B cell (primary cell): ENCODE measurements around the gene TRIM2. TPM values are rescaled to one million over a fixed set of nuclear protein-coding genes. Genes with fewer than 3 reads are reported as not detected.

ENCODE experiments used
- ATAC-seq: fragments of 200-7000 bp; cut with Tn5 transposase; one replicate; pipeline ENCODE4 v1.10.0; 2021; ENCODE audit warnings: low read depth, mild to moderate bottlenecking, moderate number of reproducible peaks, moderate library complexity
- CTCF ChIA-PET: fragments of 350-600 bp; sonication (Branson Sonifier 250); formaldehyde crosslinking; loops from one replicate; lab custom pipeline; 2021; ENCODE audit warnings: antibody characterized with exemption, inconsistent platforms; lab: Charles Lee
- POLR2A ChIA-PET: fragments of 350-600 bp; sonication (Branson Sonifier 250); formaldehyde crosslinking; loops from one replicate; lab custom pipeline; 2021; ENCODE audit warnings: antibody characterized with exemption; lab: Charles Lee
- DNase-seq: peaks from one replicate; pipeline ENCODE4 v3.0.0; 2013
- H2AFZ ChIP-seq: 2 replicates; pipeline ENCODE4 v1.6.1; 2012; ENCODE audit warnings: mild to moderate bottlenecking, low read depth, low read length; ENCODE audit not compliant: insufficient read depth, poor library complexity, severe bottlenecking
- H3K27ac ChIP-seq, 2 donors: 1 replicate in 1 of 2; 2 replicates in 1 of 2; pipeline ENCODE4 v1.5.1; 2012 to 2013; ENCODE audit warnings: low read length in 2 of 2, mild to moderate bottlenecking in 2 of 2, moderate library complexity in 1 of 2
- H3K27me3 ChIP-seq, 4 experiments: fragments of 200-600 bp in 1 of 4; sonication (generic) in 1 of 4; replicated peaks in 1 of 4; 1 replicate in 2 of 4; 2 replicates in 2 of 4; pipeline versions ENCODE4 v1.6.1 to v1.7.0; 2013 to 2016; ENCODE audit warnings: low read length in 3 of 4, mild to moderate bottlenecking in 2 of 4, mixed read lengths in 1 of 4, moderate library complexity in 1 of 4; ENCODE audit not compliant: insufficient read depth in 4 of 4, control insufficient read depth in 3 of 4; ENCODE audit errors: control extremely low read depth in 1 of 4
- H3K36me3 ChIP-seq, 2 experiments: replicated peaks in 1 of 2; 1 replicate in 1 of 2; 2 replicates in 1 of 2; pipeline versions ENCODE4 v1.6.1 to v1.7.1; 2013; ENCODE audit warnings: low read length in 1 of 2; ENCODE audit not compliant: insufficient read depth in 2 of 2, control insufficient read depth in 1 of 2; ENCODE audit errors: control extremely low read depth in 1 of 2, extremely low read depth in 1 of 2
- H3K4me1 ChIP-seq, 2 donors: fragments of 200-600 bp in 1 of 2; sonication (generic) in 1 of 2; 1 replicate in 1 of 2; 2 replicates in 1 of 2; pipeline versions ENCODE4 v1.5.1 to v1.6.1; 2013 to 2017; ENCODE audit warnings: low read length in 2 of 2; ENCODE audit not compliant: control insufficient read depth in 2 of 2, insufficient read depth in 2 of 2
- H3K4me2 ChIP-seq: replicated peaks from 2 replicates; pipeline ENCODE3; 2012; ENCODE audit warnings: mild to moderate bottlenecking, low read depth, low read length; ENCODE audit not compliant: poor library complexity, severe bottlenecking
- H3K4me3 ChIP-seq, 5 experiments: fragments of 200-600 bp in 1 of 5; sonication (generic) in 1 of 5; 1 replicate in 3 of 5; 2 replicates in 2 of 5; pipeline versions ENCODE4 v1.5.1 to v1.7.0; 2011 to 2016; ENCODE audit warnings: low read length in 4 of 5, mild to moderate bottlenecking in 4 of 5, low read depth in 2 of 5, control low read depth in 1 of 5, moderate library complexity in 1 of 5; ENCODE audit not compliant: insufficient read depth in 1 of 5; ENCODE audit errors: control extremely low read depth in 1 of 5, extremely low read depth in 1 of 5
- H3K79me2 ChIP-seq: fragments of 200-600 bp; sonication (generic); one replicate; pipeline ENCODE4 v1.6.0; 2016; ENCODE audit warnings: low read length; ENCODE audit not compliant: control insufficient read depth, insufficient read depth
- H3K9ac ChIP-seq: fragments of 200-600 bp; sonication (generic); 2 replicates; pipeline ENCODE4 v1.6.1; 2017; ENCODE audit warnings: mild to moderate bottlenecking, low read length, moderate library complexity
- H3K9me3 ChIP-seq, 3 donors: one replicate each; pipeline versions ENCODE4 v1.6.1 to v1.7.1; 2013; ENCODE audit warnings: low read length in 2 of 3; ENCODE audit not compliant: control insufficient read depth in 2 of 3, insufficient read depth in 1 of 3; ENCODE audit errors: control extremely low read depth in 1 of 3
- H4K20me1 ChIP-seq: 2 replicates; pipeline ENCODE4 v1.6.0; 2012; ENCODE audit warnings: mild to moderate bottlenecking, low read length; ENCODE audit not compliant: insufficient read depth, control insufficient read depth, poor library complexity, severe bottlenecking
- H3K27ac Mint-ChIP-seq: one replicate; pipeline ENCODE4 v1.8.0; 2021; ENCODE audit warnings: mixed read lengths
- H3K27me3 Mint-ChIP-seq: one replicate; pipeline ENCODE4 v1.8.0; 2021; ENCODE audit warnings: mixed read lengths
- H3K4me1 Mint-ChIP-seq: one replicate; pipeline ENCODE4 v1.8.0; 2021; ENCODE audit warnings: mixed read lengths
- H3K4me3 Mint-ChIP-seq: one replicate; pipeline ENCODE4 v1.8.0; 2021; ENCODE audit warnings: mixed read lengths
- H3K9me3 Mint-ChIP-seq: one replicate; pipeline ENCODE4 v1.8.0; 2022; ENCODE audit warnings: mixed read lengths; ENCODE audit not compliant: insufficient read depth
- CTCF ChIP-seq: fragments of 200-600 bp; IDR thresholded peaks from one replicate; pipeline ENCODE4 v1.8.0; 2022; ENCODE audit warnings: antibody characterized with exemption, mild to moderate bottlenecking
- EZH2 ChIP-seq: IDR thresholded peaks from 2 replicates; pipeline ENCODE4 v1.6.1; 2012; ENCODE audit warnings: borderline replicate concordance, low read depth, mild to moderate bottlenecking, moderate library complexity, low read length; ENCODE audit not compliant: insufficient read depth, poor library complexity, severe bottlenecking
- WGBS: methylation state at CpG from one replicate; pipeline ENCODE4 v1.1.5; 2013; ENCODE audit warnings: missing lambda C conversion rate; ENCODE audit not compliant: insufficient coverage; 5-methylcytosine and 5-hydroxymethylcytosine counted together
- intact Hi-C: fragments of 100-400 bp; cut with micrococcal nuclease; formaldehyde crosslinking; loops from one replicate; pipeline ENCODE4 v1.10.0; 2022
- polyA plus RNA-seq: library from polyadenylated mRNA; depleted of rRNA; stranded (reverse); fragments of >200 nt; gene quantifications from 2 replicates; pipeline ENCODE4 v1.2.3, GENCODE V29; 2012
- total RNA-seq, 2 donors: library from RNA; stranded (reverse); fragments of 120-200 nt in 1 of 2; gene quantifications; 1 replicate in 1 of 2; 2 replicates in 1 of 2; pipeline versions ENCODE4 v1.2.3 to v1.2.4, GENCODE V29; 2013 to 2022

Gene TRIM2
- total and polyA plus RNA-seq, 2 donors (not counting 1 experiment from before 2014, with no cell fraction given): 1.2 to 6.4 TPM

DNA sequence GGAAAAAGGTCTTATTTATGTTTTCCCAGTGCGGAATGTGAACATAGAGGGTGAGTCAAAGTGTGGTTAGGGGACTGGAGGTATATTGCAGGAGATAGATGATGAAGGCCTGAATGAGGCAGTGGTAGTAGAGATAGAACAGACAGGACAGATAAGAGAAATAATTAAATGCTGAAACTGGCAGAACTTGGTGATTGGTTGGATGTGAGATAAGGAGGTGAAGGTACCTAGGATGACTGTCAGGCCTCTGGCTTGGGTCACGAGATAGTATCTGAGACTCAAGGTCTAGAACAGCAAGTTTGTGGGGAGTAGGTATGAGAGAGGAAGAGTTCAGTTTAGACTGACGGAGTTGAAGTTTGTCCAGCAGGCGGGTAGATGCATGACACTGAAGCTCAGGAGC is 143.8 kb downstream of the TRIM2 start:
- peak; percentile 11 for DNase-seq
- no peaks in the 10 kb centered on the region for H3K27me3 ChIP-seq
- H3K4me1 ChIP-seq: peaks cover 14 to 15% of the 10 kb centered on the region in 2 donors
- no peak overlapping the region for H3K27ac Mint-ChIP-seq
- H3K4me3 Mint-ChIP-seq: no peak overlapping the region
- H3K27me3 Mint-ChIP-seq: no peaks in the 10 kb centered on the region
- intact Hi-C loops: loop anchor here (5.0 kb wide), 2 partner anchors 139 to 174 kb away; no protein-coding TSS in a partner anchor
- no peaks in the 10 kb centered on the region for H3K36me3 ChIP-seq
- H3K9me3 ChIP-seq: no peaks in the 10 kb centered on the region
- POLR2A ChIA-PET: no interaction called here
- H2AFZ ChIP-seq: no peak overlapping the region
- no peak overlapping the region for H3K4me3 ChIP-seq
- WGBS: 67% methylated on average over 3 of the region's 4 CpGs
- CTCF ChIA-PET: interaction anchor here (1.0 to 6.6 kb wide), 4 partner anchors 28 to 295 kb away, joined by 3 to 83 read pairs (median 4); no protein-coding TSS in a partner anchor
- no peak for ATAC-seq
- no peak overlapping the region for H3K4me2 ChIP-seq
- no peak overlapping the region for H3K27ac ChIP-seq
- TF ChIP-seq CTCF (no peak), EZH2 (no peak)
- H4K20me1 ChIP-seq: no peaks in the 10 kb centered on the region
- H3K4me1 Mint-ChIP-seq: peaks cover 29% of the 10 kb centered on the region
- H3K79me2 ChIP-seq: peaks cover 33% of the 10 kb centered on the region
- no peak overlapping the region for H3K9ac ChIP-seq
- no peaks in the 10 kb centered on the region for H3K9me3 Mint-ChIP-seq

DNA sequence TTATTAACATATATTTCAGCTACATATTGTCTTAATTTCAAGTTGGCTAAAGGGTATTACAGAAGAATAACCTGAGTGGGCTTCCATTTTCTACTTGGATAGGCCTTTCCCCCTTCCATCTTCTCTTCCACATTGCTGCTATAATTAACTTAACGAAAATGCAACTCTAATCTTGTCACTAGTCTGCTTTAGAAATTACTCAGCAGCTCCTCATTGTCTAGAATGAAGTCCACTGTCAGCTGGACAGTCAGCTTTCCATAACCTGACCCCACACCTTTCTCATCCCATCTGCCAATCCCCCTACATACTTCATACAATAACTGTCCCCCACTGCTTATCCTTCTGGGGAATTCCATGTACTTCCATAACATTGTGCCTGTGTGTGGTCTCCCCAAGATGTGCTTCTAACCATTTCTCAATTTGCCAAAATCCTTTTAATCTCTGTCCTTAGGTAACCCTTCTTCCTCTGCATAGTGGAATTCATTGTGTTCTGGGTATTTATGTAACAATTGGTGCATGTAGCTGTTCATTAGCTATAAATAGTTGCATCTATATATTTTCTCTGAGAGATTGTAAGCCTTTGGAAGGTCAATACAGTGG is 145.1 kb downstream of the TRIM2 start:
- H4K20me1 ChIP-seq: no peaks in the 10 kb centered on the region
- Mint-ChIP-seq H3K4me3 (no peak overlapping the region), H3K4me1 (peaks cover 29% of the 10 kb centered on the region), H3K9me3 (no peaks in the 10 kb centered on the region), H3K27ac (no peak overlapping the region), H3K27me3 (no peaks in the 10 kb centered on the region)
- intact Hi-C loops: loop anchor here (5.0 kb wide), 2 partner anchors 138 to 173 kb away; no protein-coding TSS in a partner anchor
- no peak for DNase-seq
- H3K27ac ChIP-seq: no peak overlapping the region
- H3K27me3 ChIP-seq: no peaks in the 10 kb centered on the region
- H3K79me2 ChIP-seq: peaks cover 27% of the 10 kb centered on the region
- ATAC-seq: no peak
- no peak overlapping the region for H2AFZ ChIP-seq
- no peak overlapping the region for H3K4me3 ChIP-seq
- H3K9ac ChIP-seq: no peak overlapping the region
- H3K36me3 ChIP-seq: no peaks in the 10 kb centered on the region
- 73% methylated on average over 1 of the region's 1 CpG for WGBS
- no peaks in the 10 kb centered on the region for H3K9me3 ChIP-seq
- no peak overlapping the region for H3K4me2 ChIP-seq
- peaks cover 11 to 12% of the 10 kb centered on the region in 2 donors for H3K4me1 ChIP-seq
- POLR2A ChIA-PET: no interaction called here
- TF ChIP-seq CTCF (no peak), EZH2 (no peak)
- CTCF ChIA-PET: interaction anchor here (1.8 kb wide), 1 partner anchor 116 kb away, joined by 4 read pairs; no protein-coding TSS in a partner anchor
